Activated CD8-positive, alpha-beta T cell treated with anti-CD3 and anti-CD28 coated beads for 36 hours (primary cell): Measurements from ENCODE around the gene HCK. TPM values are rescaled to one million over a fixed set of nuclear protein-coding genes. Genes with fewer than 3 reads are reported as not detected.

ENCODE experiments used
- ATAC-seq: fragments of 200-7000 bp; cut with Tn5 transposase; one replicate; pipeline ENCODE4 v1.10.0; 2021; ENCODE audit warnings: mild to moderate bottlenecking, moderate library complexity
- CTCF ChIA-PET: fragments of 350-600 bp; sonication (Branson Sonifier 250); formaldehyde crosslinking; loops from one replicate; lab custom pipeline; 2021; ENCODE audit warnings: antibody characterized with exemption; lab: Charles Lee
- POLR2A ChIA-PET: fragments of 350-600 bp; sonication (Branson Sonifier 250); formaldehyde crosslinking; loops from one replicate; lab custom pipeline; 2021; ENCODE audit warnings: antibody characterized with exemption; lab: Charles Lee
- DNase-seq: peaks from one replicate; pipeline ENCODE4 v3.0.0-alpha.2; 2020
- H3K27ac Mint-ChIP-seq: one replicate; pipeline ENCODE4 v1.8.0; 2021; ENCODE audit warnings: mild to moderate bottlenecking, mixed read lengths
- H3K27me3 Mint-ChIP-seq: one replicate; pipeline ENCODE4 v1.8.0; 2021; ENCODE audit warnings: mixed read lengths
- H3K36me3 Mint-ChIP-seq: one replicate; pipeline ENCODE4 v1.8.0; 2021; ENCODE audit warnings: low read depth, mixed read lengths
- H3K4me1 Mint-ChIP-seq: one replicate; pipeline ENCODE4 v1.8.0; 2021; ENCODE audit warnings: low read depth, mixed read lengths
- H3K4me3 Mint-ChIP-seq: one replicate; pipeline ENCODE4 v1.8.0; 2021; ENCODE audit warnings: mild to moderate bottlenecking, moderate library complexity, mixed read lengths
- H3K9me3 Mint-ChIP-seq: one replicate; pipeline ENCODE4 v1.8.0; 2021; ENCODE audit warnings: mixed read lengths
- CTCF ChIP-seq: fragments of 200-600 bp; IDR thresholded peaks from one replicate; pipeline ENCODE4 v1.8.0; 2022; ENCODE audit warnings: antibody characterized with exemption, mild to moderate bottlenecking
- intact Hi-C: fragments of 100-400 bp; cut with micrococcal nuclease; formaldehyde crosslinking; loops from one replicate; pipeline ENCODE4 v1.10.0; 2022
- total RNA-seq, 2 experiments: library from RNA; stranded (reverse); gene quantifications; one replicate each; pipeline ENCODE4 v1.2.3, GENCODE V29; 2021

HCK gene
- total RNA-seq, 2 experiments from 2014 or later = not detected

GRCh38 chr20:32078322-32078721 is 26.3 kb downstream of the HCK start:
- intact Hi-C loops = no loop called here
- no peaks in the 10 kb centered on the region for H3K4me1 Mint-ChIP-seq
- DNase-seq = no peak
- H3K36me3 Mint-ChIP-seq = no peaks in the 10 kb centered on the region
- no peak overlapping the region for H3K27ac Mint-ChIP-seq
- H3K9me3 Mint-ChIP-seq = no peaks in the 10 kb centered on the region
- ChIA-PET CTCF (interaction anchor here (1.7 kb wide), 1 partner anchor 13 kb away, joined by 9 read pairs; no protein-coding TSS in a partner anchor), POLR2A (no interaction called here)
- peaks cover 14% of the 10 kb centered on the region for H3K27me3 Mint-ChIP-seq
- no peak overlapping the region for H3K4me3 Mint-ChIP-seq
- no peak for TF ChIP-seq CTCF
- no peak for ATAC-seq

GRCh38 chr20:32078791-32079190 is 26.7 kb downstream of the HCK start:
- intact Hi-C loops = no loop called here
- ChIA-PET CTCF (interaction anchor here (1.7 kb wide), 1 partner anchor 13 kb away, joined by 9 read pairs; no protein-coding TSS in a partner anchor), POLR2A (no interaction called here)
- H3K4me3 Mint-ChIP-seq = no peak overlapping the region
- ATAC-seq (no peak), DNase-seq (no peak)
- H3K9me3 Mint-ChIP-seq = no peaks in the 10 kb centered on the region
- TF ChIP-seq CTCF = no peak
- H3K36me3 Mint-ChIP-seq = no peaks in the 10 kb centered on the region
- H3K27me3 Mint-ChIP-seq = peaks cover 14% of the 10 kb centered on the region
- H3K4me1 Mint-ChIP-seq = no peaks in the 10 kb centered on the region
- no peak overlapping the region for H3K27ac Mint-ChIP-seq

- CTCF ChIA-PET = interaction anchor here (0.9 to 1.7 kb wide), 2 partner anchors 8 to 12 kb away, joined by 3 to 9 read pairs; no protein-coding TSS in a partner anchor
- Mint-ChIP-seq H3K9me3 (no peaks in the 10 kb centered on the region), H3K36me3 (no peaks in the 10 kb centered on the region), H3K4me3 (no peak overlapping the region), H3K27ac (no peak overlapping the region), H3K4me1 (no peaks in the 10 kb centered on the region), H3K27me3 (peaks cover 15% of the 10 kb centered on the region)
- DNase-seq = no peak
- TF ChIP-seq CTCF = no peak
- POLR2A ChIA-PET = interaction anchor here (0.6 kb wide), 2 partner anchors 125 to 371 kb away, joined by 3 read pairs; no protein-coding TSS in a partner anchor
- intact Hi-C loops = no loop called here
- no peak for ATAC-seq
These were observed 27.6 kb downstream of the HCK start for GRCh38 chr20:32079655-32080109.

GRCh38 chr20:32080783-32081182 is 28.7 kb downstream of the HCK start:
- CTCF ChIA-PET = interaction anchor here (1.2 kb wide), 1 partner anchor 12 kb away, joined by 4 read pairs; no protein-coding TSS in a partner anchor
- Mint-ChIP-seq H3K27ac (no peak overlapping the region), H3K4me1 (no peaks in the 10 kb centered on the region), H3K36me3 (no peaks in the 10 kb centered on the region), H3K27me3 (peaks cover 16% of the 10 kb centered on the region), H3K4me3 (no peak overlapping the region), H3K9me3 (no peaks in the 10 kb centered on the region)
- no peak for DNase-seq
- POLR2A ChIA-PET = no interaction called here
- intact Hi-C loops = no loop called here
- ATAC-seq = no peak
- TF ChIP-seq CTCF = no peak

GRCh38 chr20:32083469-32083868 is 31.4 kb downstream of the HCK start:
- Mint-ChIP-seq H3K27me3 (peaks cover 11% of the 10 kb centered on the region), H3K36me3 (no peaks in the 10 kb centered on the region), H3K4me1 (no peaks in the 10 kb centered on the region), H3K4me3 (no peak overlapping the region), H3K9me3 (no peaks in the 10 kb centered on the region), H3K27ac (no peak overlapping the region)
- ChIA-PET POLR2A (no interaction called here), CTCF (interaction anchor here (1.0 kb wide), 1 partner anchor 9 kb away, joined by 3 read pairs; no protein-coding TSS in a partner anchor)
- no peak for ATAC-seq
- no peak for DNase-seq
- intact Hi-C loops = no loop called here
- no peak for TF ChIP-seq CTCF
